Sigmoid colon (tissue), 7 donors: ENCODE measurements around the gene GDF10. TPM values are rescaled to one million over a fixed set of nuclear protein-coding genes. Genes with fewer than 3 reads are reported as not detected.

Source experiments
- DNase-seq: peaks from one replicate; pipeline ENCODE4 v3.0.0-alpha.2; 2019
- H3K27ac ChIP-seq, 4 donors: fragments of 200-600 bp; sonication (generic); one replicate each; pipeline ENCODE4 v1.5.1; 2016 to 2019; ENCODE audit warnings: mild to moderate bottlenecking in 1 of 4
- H3K27me3 ChIP-seq, 3 donors: fragments of 200-600 bp; sonication (generic); one replicate each; pipeline ENCODE4 v1.5.1; 2019; ENCODE audit warnings: mild to moderate bottlenecking in 1 of 3
- H3K36me3 ChIP-seq, 4 donors: fragments of 200-600 bp; sonication (generic); one replicate each; pipeline ENCODE4 v1.5.1; 2016 to 2019
- H3K4me1 ChIP-seq, 4 donors: fragments of 200-600 bp; sonication (generic); one replicate each; pipeline ENCODE4 v1.5.1; 2017 to 2019
- H3K4me3 ChIP-seq, 4 donors: fragments of 200-600 bp; sonication (generic); one replicate each; pipeline ENCODE4 v1.5.1; 2017 to 2019; ENCODE audit warnings: mild to moderate bottlenecking in 2 of 4, moderate library complexity in 1 of 4
- H3K9me3 ChIP-seq, 4 donors: fragments of 200-600 bp in 3 of 4; sonication (generic) in 3 of 4; one replicate each; pipeline versions ENCODE4 v1.5.1 to v1.6.1; 2013 to 2019
- EP300 ChIP-seq, 4 donors: sonication (generic); formaldehyde crosslinking; IDR thresholded peaks; one replicate each; pipeline ENCODE4 v1.6.1; 2017; ENCODE audit warnings: antibody characterized with exemption in 4 of 4
- POLR2A ChIP-seq, 2 donors: fragments of 450-650 bp; IDR thresholded peaks; one replicate each; pipeline ENCODE4 v1.6.1; 2016; ENCODE audit warnings: antibody characterized with exemption in 2 of 2, mild to moderate bottlenecking in 2 of 2, moderate library complexity in 2 of 2
- POLR2AphosphoS5 ChIP-seq, 4 donors: sonication (generic); formaldehyde crosslinking; IDR thresholded peaks; one replicate each; pipeline ENCODE4 v1.6.1; 2017; ENCODE audit warnings: antibody characterized with exemption in 4 of 4
- WGBS, 2 donors: extraction: QIAGEN DNeasy Blood & Tissue Kit; methylation state at CpG; one replicate each; pipeline ENCODE4 v1.1.7; 2013; 5-methylcytosine and 5-hydroxymethylcytosine counted together
- intact Hi-C: fragments of 100-400 bp; cut with DNase I; formaldehyde crosslinking; loops from one replicate; pipeline ENCODE4 v1.15.1; 2023
- polyA plus RNA-seq, 3 donors: library from polyadenylated mRNA; stranded (reverse); fragments of 200-250 nt; gene quantifications; one replicate each; pipeline ENCODE4 v1.2.3, GENCODE V29; 2013
- total RNA-seq, 4 donors: library from RNA; depleted of rRNA; stranded (reverse); fragments of >200 nt; gene quantifications; one replicate each; pipeline ENCODE4 v1.1.0, GENCODE V29; 2016
- TF ChIP-seq, protein P1 (sequence below), 4 experiments: fragments of 450-650 bp in 3 of 4; fragments of 200-600 bp in 1 of 4; IDR thresholded peaks; one replicate each; pipeline ENCODE4 v1.5.1; 2016 to 2019; ENCODE audit warnings: antibody characterized with exemption in 4 of 4, mild to moderate bottlenecking in 3 of 4, moderate library complexity in 2 of 4
- donor health status: healthy with polysubstance abuse.
- donor health status: Bipolar disorder and iron deficiency.
- donor health status: healthy.

Gene GDF10
- total and polyA plus RNA-seq, 7 donors, result 0.67 to 11.9 (median 4.4) TPM; not detected in 2

DNA sequence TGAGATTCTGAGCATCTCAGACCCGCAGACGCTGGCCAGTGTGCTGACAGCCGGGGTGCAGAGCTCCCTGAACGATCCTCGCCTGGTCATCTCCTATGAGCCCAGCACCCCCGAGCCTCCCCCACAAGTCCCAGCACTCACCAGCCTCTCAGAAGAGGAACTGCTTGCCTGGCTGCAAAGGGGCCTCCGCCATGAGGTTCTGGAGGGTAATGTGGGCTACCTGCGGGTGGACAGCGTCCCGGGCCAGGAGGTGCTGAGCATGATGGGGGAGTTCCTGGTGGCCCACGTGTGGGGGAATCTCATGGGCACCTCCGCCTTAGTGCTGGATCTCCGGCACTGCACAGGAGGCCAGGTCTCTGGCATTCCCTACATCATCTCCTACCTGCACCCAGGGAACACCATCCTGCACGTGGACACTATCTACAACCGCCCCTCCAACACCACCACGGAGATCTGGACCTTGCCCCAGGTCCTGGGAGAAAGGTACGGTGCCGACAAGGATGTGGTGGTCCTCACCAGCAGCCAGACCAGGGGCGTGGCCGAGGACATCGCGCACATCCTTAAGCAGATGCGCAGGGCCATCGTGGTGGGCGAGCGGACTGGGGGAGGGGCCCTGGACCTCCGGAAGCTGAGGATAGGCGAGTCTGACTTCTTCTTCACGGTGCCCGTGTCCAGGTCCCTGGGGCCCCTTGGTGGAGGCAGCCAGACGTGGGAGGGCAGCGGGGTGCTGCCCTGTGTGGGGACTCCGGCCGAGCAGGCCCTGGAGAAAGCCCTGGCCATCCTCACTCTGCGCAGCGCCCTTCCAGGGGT lies 48.9 kb downstream of the GDF10 start:
- H3K9me3 ChIP-seq, result no peaks in the 10 kb centered on the region
- no peak overlapping the region for H3K4me3 ChIP-seq
- H3K36me3 ChIP-seq, result no peaks in the 10 kb centered on the region
- H3K27ac ChIP-seq, result no peak overlapping the region
- WGBS, 2 donors, result 90 to 91% methylated on average over 36 of the region's 36 CpGs
- H3K27me3 ChIP-seq, result no peaks in the 10 kb centered on the region
- TF ChIP-seq, protein P1, sequence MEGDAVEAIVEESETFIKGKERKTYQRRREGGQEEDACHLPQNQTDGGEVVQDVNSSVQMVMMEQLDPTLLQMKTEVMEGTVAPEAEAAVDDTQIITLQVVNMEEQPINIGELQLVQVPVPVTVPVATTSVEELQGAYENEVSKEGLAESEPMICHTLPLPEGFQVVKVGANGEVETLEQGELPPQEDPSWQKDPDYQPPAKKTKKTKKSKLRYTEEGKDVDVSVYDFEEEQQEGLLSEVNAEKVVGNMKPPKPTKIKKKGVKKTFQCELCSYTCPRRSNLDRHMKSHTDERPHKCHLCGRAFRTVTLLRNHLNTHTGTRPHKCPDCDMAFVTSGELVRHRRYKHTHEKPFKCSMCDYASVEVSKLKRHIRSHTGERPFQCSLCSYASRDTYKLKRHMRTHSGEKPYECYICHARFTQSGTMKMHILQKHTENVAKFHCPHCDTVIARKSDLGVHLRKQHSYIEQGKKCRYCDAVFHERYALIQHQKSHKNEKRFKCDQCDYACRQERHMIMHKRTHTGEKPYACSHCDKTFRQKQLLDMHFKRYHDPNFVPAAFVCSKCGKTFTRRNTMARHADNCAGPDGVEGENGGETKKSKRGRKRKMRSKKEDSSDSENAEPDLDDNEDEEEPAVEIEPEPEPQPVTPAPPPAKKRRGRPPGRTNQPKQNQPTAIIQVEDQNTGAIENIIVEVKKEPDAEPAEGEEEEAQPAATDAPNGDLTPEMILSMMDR (IDR thresholded peaks at IDR 0.05), result no peak
- TF ChIP-seq EP300 (IDR thresholded peaks at IDR 0.05), result no peak
- TF ChIP-seq POLR2AphosphoS5 (IDR thresholded peaks at IDR 0.05), result no peak
- TF ChIP-seq POLR2A (IDR thresholded peaks at IDR 0.05), result no peak
- intact Hi-C loops, result no loop called here
- no peaks in the 10 kb centered on the region for H3K4me1 ChIP-seq
- DNase-seq, result no peak

- no peak overlapping the region for H3K27ac ChIP-seq
- no peaks in the 10 kb centered on the region for H3K4me1 ChIP-seq
- no peaks in the 10 kb centered on the region for H3K36me3 ChIP-seq
- TF ChIP-seq, protein P1 (IDR thresholded peaks at IDR 0.05), result no peak
- TF ChIP-seq POLR2AphosphoS5 (IDR thresholded peaks at IDR 0.05) (no peak), EP300 (IDR thresholded peaks at IDR 0.05) (no peak), POLR2A (IDR thresholded peaks at IDR 0.05) (no peak)
- intact Hi-C loops, result no loop called here
- no peak overlapping the region for H3K4me3 ChIP-seq
- WGBS, 2 donors, result 93 to 94% methylated on average over 22 of the region's 22 CpGs
- H3K27me3 ChIP-seq, result no peaks in the 10 kb centered on the region
- H3K9me3 ChIP-seq, result no peaks in the 10 kb centered on the region
- no peak for DNase-seq
These were observed 49.5 kb downstream of the GDF10 start for GRCh38 chr10:47349516-47349915.

GRCh38 chr10:47349941-47350371 lies 50.0 kb downstream of the GDF10 start:
- intact Hi-C loops, result no loop called here
- H3K27me3 ChIP-seq, result no peaks in the 10 kb centered on the region
- H3K4me1 ChIP-seq, result no peaks in the 10 kb centered on the region
- 95 to 97% methylated on average over 31 of the region's 31 CpGs for WGBS, 2 donors
- H3K4me3 ChIP-seq, result no peak overlapping the region
- TF ChIP-seq, protein P1 (IDR thresholded peaks at IDR 0.05), result no peak
- TF ChIP-seq POLR2A (IDR thresholded peaks at IDR 0.05) (no peak), EP300 (IDR thresholded peaks at IDR 0.05) (no peak), POLR2AphosphoS5 (IDR thresholded peaks at IDR 0.05) (no peak)
- H3K36me3 ChIP-seq, result no peaks in the 10 kb centered on the region
- H3K27ac ChIP-seq, result no peak overlapping the region
- no peak for DNase-seq
- H3K9me3 ChIP-seq, result no peaks in the 10 kb centered on the region

- Histone ChIP-seq H3K4me3 (no peak overlapping the region), H3K36me3 (no peaks in the 10 kb centered on the region), H3K9me3 (no peaks in the 10 kb centered on the region), H3K27ac (no peak overlapping the region), H3K4me1 (no peaks in the 10 kb centered on the region), H3K27me3 (no peaks in the 10 kb centered on the region)
- TF ChIP-seq EP300 (IDR thresholded peaks at IDR 0.05), result no peak
- TF ChIP-seq, protein P1 (IDR thresholded peaks at IDR 0.05), result no peak
- no peak for TF ChIP-seq POLR2A (IDR thresholded peaks at IDR 0.05)
- TF ChIP-seq POLR2AphosphoS5 (IDR thresholded peaks at IDR 0.05), result no peak
- 93% methylated on average over 39 of the region's 39 CpGs for WGBS, 2 donors
- intact Hi-C loops, result no loop called here
- DNase-seq, result no peak
These were observed 51.0 kb downstream of the GDF10 start for GRCh38 chr10:47350671-47351640.
